ENCODE measurements around the gene FPGT.
"Not testable (repeated sequence)": the region's sequence is repeated elsewhere in the genome, so short reads cannot be mapped to it uniquely, and the experiment has no call there.

The FPGT gene

GRCh38 chr1:74197657-74198552 lies at the start of gene FPGT, which contains the start of gene LRRIQ3:
TSS of gene FPGT (plus strand) at chr1:74198242. CDS start at chr1:74198279, 37 bp downstream.
TSS of gene LRRIQ3 (minus strand) at chr1:74198176. CDS start at chr1:74183684, 14,492 bp downstream.
- DNase-seq = peak; percentile 95

GRCh38 chr1:74160046-74160445 lies 38.0 kb upstream of the FPGT start:
- no peak for DNase-seq

- DNase-seq = no peak
These were observed 36.5 kb upstream of the FPGT start for GRCh38 chr1:74161497-74161896.

DNA sequence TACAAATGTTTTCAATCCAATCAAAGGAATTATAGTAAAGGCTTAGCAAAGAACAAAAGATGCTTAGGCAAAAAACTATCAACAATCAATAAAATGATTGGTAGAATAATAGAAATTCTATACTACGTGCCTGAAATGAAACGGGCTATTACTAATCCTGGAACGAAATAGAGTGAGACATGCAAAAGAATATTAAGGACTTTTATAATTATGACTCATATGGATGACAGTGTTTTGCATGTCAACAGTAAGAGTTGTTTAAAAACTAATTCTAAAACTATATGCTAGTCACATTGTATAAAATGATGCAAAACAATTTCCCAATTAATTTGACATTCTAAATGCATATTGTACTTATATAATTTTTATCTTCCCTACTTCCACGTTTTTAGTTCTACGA lies 35.7 kb upstream of the FPGT start:
- DNase-seq = no peak

DNA sequence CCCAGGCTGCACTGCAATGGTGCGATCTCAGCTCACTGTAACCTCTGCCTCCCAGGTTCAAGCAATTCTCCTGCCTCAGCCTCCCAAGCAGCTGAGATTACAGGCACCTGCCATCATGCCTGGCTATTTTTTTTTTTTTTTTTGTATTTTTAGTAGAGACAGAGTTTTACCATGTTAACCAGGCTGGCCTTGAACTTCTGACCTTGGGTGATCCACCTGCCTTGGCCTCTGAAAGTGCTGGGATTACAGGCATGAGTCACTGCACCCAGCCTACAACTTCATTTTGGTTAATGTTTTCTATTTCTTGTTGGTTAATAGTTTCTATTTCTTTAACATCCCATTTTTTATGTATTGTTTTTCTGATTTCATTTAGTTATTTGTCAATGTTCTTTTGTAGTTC lies 23.6 kb upstream of the FPGT start:
- not testable (repeated sequence) for DNase-seq

- no peak for DNase-seq
These were observed 17.6 kb upstream of the FPGT start for GRCh38 chr1:74180490-74180889.

DNA sequence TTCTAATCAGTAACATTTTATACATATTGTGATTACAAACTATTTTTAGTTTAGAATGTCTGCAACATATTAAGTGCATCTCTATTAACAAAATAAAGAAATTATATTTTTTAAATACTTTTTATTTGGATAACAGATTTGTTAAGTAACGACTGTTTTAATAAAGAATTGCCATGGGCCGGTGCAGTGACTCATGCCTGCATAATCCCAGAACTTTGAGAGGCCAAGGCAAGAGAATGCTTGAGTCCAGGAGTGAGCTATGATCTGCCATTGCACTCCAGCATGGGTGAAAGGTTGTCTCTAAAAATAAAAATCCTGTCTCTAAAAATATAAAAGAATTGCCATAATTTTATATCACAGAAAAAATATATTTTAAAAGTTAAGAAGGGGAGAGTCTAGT lies 4.1 kb upstream of the FPGT start:
- no peak for DNase-seq

DNA sequence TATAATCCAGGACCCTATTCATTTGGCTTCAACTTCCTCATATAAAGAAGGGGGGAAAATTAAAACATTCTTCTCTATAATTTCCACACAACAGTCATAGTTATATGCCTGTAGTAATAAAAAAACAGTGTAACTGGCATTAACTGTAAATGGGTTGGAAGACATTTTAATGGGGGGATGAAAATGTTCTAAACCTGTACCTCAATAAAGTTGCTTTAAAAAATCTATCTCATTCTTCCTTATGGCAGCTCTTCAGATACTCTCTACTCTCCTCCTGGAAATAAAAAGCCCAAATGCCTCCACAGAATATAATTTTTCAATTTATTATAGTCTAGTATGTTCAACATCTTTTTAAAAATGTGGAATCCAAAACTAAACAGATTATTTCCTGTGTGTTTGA lies 2.7 kb upstream of the FPGT start:
- DNase-seq = no peak

GRCh38 chr1:74197255-74197654 lies 787 bp upstream of the FPGT start:
- no peak for DNase-seq

GRCh38 chr1:74199504-74199903 lies 1.5 kb downstream of the FPGT start:
- no peak for DNase-seq

DNA sequence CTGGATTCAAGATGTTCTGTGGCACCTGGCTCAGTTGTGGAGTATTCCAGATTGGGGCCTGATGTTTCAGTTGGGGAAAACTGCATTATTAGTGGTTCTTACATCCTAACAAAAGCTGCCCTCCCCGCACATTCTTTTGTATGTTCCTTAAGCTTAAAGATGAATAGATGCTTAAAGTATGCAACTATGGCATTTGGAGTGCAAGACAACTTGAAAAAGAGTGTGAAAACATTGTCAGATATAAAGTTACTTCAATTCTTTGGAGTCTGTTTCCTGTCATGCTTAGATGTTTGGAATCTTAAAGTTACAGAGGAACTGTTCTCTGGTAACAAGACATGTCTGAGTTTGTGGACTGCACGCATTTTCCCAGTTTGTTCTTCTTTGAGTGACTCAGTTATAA lies 7.2 kb downstream of the FPGT start:
- no peak for DNase-seq

GRCh38 chr1:74215229-74215628 lies 17.2 kb downstream of the FPGT start:
- DNase-seq = no peak

DNA sequence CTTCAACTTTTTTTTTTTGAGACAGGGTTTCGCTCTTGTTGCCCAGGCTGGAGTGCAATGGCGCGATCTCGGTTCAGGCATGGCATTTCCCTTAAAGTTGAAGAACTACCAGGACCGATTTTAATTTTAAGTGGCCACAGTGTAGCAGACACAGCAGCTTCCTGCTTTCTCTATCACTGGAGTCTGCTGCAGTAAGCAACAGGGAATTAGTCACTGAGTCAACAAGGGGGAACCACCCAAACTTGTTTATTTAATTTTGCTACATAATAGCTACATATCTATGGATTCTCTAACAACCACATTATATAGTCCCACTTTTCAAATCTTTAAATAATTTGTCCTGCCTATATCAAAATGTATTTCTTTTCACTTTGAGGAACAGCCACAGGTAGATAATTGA lies 24.7 kb downstream of the FPGT start:
- no peak for DNase-seq

- DNase-seq = no peak
These were observed 25.4 kb downstream of the FPGT start for GRCh38 chr1:74223453-74223852.

- no peak for DNase-seq
These were observed 37.1 kb downstream of the FPGT start, which contains the start of gene TNNI3K for GRCh38 chr1:74235153-74235552. TSS of gene TNNI3K (plus strand) at chr1:74235387. CDS start at chr1:74235452, 65 bp downstream.

- DNase-seq = no peak
These were observed 38.4 kb downstream of the FPGT start for GRCh38 chr1:74236440-74236839.

GRCh38 chr1:74237035-74237434 lies 39.0 kb downstream of the FPGT start:
- no peak for DNase-seq

DNA sequence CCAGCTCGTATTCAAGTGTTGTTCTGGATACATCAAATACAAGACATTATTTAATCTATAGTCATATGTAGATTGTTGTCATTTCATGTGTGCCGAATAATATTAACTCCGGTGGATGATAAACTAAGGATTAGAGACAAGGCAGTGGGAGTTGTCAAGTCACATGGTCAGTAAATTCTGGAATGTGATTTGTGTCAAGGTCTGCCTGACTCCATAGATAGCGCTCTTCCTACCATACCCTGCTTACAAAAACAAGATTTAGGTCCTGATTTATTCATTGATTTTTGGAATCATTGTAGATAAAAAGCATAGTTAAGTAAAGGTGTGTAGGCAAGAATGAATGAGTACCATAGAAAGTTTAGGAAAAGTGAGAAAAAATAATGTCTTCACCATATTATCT lies 39.7 kb downstream of the FPGT start:
- DNase-seq = no peak

- no peak for DNase-seq
These were observed 47.2 kb downstream of the FPGT start for GRCh38 chr1:74245168-74245772.

DNA sequence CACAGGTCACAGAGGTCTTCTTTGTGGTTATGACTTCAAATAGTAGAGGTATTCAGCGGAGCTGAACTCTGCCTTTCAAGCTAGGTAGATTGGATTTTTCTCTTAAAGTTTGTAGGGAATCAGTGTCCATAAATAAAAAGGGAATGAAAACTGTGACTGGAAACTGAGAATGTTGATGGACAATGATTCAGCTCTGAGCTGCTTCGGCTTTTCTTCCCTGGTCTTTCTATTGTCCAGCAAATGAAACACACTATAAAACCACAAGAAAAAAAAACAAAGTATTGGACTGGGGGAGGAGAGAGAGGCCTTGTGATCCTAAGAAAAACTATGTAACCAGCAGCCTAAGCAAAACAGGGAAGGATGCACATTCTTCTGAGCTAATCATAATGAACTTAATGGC lies 48.3 kb downstream of the FPGT start:
- no peak for DNase-seq

DNA sequence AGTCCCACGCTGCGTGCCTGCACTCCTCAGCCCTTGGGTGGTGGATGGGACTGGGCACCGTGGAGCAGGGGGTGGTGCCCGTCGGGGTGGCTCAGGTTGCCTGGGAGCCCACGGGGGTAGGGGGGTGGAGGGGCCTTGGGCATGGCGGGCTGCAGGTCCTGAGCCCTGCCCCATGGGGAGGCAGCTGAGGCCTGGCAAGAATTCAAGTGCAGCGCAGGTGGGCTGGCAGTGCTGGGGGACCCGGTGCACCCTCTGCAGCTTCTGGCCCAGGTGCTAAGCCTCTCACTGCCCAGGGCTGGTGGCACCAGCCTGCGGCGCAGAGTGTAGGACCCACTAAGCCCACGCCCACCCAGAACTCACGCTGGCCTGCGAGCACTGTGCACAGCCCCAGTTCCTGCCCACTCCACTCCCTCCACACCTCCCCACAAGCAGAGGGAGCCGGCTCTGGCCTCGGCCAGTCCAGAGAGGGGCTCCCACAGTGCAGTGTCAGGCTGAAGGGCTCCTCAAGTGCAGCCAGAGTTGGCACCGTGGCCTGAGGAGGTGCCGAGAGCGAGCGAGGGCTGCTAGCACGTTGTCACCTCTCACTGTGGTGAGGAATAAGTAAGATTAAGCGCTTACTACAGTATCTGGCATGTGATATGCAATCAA lies 50.0 kb downstream of the FPGT start:
- no peak for DNase-seq

GRCh38 chr1:74253243-74253824 lies 55.3 kb downstream of the FPGT start:
- not testable (repeated sequence) for DNase-seq

Data from NCI-H446 treated with DMSO at 0.1 percent for 48 hours (cell line).